Muscle of back (tissue), 11 donors: ENCODE results near the gene CTSE. TPM values are rescaled to one million over a fixed set of nuclear protein-coding genes. Genes with fewer than 3 reads are reported as not detected.

ENCODE experiments used
- DNase-seq, 3 donors: peaks; one replicate each; pipeline versions ENCODE4 v3.0.0 to v3.0.0-alpha.2; 2013
- polyA plus RNA-seq, 10 donors: library from polyadenylated mRNA; unstranded; fragments of 120-200 nt; gene quantifications; one replicate each; pipeline ENCODE4 v1.2.1, GENCODE V29; 2013; ENCODE audit not compliant: insufficient read length in 10 of 10

Gene CTSE
- polyA plus RNA-seq, 10 donors, result 0.09 to 1.2 (median 0.33) TPM

- DNase-seq, result no peak
Measured at GRCh38 chr1:205973377-205974232, 50.1 kb downstream of the CTSE start.

GRCh38 chr1:205972491-205973168 lies 51.1 kb downstream of the CTSE start:
- DNase-seq, result no peak

DNA sequence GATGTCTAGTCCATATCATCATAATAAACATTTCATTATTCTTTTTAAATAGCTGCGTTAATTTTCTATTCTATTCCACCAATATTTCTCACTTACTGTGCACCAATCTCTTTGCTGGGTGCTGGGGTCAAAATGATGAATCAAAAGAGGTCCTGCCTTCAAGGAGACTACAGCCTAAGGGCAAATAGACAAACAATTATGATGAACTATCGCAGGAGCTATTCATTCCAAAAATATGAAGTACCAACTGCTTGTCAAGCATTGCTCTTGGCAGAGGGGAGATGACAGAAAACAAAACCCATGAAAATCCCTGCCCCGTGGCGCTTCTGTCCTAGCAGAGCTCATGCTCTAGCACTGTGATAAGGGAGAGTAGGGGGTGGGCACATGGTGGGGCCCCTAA lies 51.6 kb downstream of the CTSE start:
- DNase-seq, result no peak

- DNase-seq, result no peak
Measured at GRCh38 chr1:205971082-205971481, 52.6 kb downstream of the CTSE start.

GRCh38 chr1:205970486-205970885 lies 53.2 kb downstream of the CTSE start:
- no peak for DNase-seq

DNA sequence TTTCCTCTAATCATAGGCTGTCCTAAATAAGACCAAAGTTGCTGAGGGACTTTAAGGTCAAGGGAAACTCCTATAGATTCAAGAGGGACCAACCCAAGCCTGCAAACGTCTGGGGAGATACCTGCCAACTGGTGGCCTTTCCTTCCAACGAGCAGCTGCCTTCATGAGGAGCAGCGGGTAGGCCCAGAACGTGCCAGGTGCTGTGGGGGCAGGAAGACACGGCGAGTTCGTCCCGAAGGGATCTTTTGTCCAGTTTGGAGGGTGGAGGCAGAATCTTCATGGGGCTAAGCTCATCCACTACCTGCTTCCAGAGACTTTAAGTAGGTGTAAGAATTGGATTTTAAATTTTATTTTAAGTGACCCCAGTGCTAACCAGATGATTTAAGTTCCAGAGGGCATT lies 54.5 kb downstream of the CTSE start:
- no peak for DNase-seq

DNA sequence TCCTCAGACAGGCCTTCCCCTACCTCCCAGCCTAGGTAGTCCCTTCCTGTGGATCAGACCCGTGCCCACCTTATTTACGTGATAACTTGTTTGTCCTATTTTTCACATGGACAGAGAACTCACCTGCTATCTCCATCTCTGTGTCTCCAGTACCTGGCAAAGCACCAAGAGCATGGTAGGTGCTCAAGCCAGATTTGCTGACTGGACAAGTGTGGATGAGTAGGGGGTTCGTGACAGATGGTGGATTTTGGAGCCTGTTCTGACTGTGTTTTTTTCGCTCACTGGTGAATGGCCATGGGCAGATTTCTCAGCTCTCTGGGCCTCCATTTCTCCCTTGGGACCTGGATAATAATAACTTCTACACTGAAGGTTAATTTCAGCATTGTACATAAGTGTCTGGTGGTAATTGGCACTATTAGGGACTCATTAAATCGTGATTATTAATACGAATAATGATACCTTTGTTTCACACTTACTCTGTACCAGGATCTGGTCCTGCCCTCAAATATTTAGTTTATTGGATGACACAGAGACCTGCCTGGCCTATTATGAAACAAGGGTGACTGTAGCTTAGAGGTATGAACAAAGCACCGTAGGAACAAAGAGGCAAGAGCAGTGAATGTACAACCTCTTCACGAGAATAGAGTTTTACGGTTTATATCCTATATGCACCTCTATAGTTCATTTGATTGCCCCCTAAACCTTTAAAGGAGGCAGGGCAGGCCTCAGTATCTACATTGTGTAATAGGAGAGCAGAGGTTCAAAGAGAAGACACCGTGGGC lies 56.0 kb downstream of the CTSE start:
- no peak for DNase-seq

GRCh38 chr1:205965036-205965884 lies 58.4 kb downstream of the CTSE start:
- DNase-seq, result no peak

DNA sequence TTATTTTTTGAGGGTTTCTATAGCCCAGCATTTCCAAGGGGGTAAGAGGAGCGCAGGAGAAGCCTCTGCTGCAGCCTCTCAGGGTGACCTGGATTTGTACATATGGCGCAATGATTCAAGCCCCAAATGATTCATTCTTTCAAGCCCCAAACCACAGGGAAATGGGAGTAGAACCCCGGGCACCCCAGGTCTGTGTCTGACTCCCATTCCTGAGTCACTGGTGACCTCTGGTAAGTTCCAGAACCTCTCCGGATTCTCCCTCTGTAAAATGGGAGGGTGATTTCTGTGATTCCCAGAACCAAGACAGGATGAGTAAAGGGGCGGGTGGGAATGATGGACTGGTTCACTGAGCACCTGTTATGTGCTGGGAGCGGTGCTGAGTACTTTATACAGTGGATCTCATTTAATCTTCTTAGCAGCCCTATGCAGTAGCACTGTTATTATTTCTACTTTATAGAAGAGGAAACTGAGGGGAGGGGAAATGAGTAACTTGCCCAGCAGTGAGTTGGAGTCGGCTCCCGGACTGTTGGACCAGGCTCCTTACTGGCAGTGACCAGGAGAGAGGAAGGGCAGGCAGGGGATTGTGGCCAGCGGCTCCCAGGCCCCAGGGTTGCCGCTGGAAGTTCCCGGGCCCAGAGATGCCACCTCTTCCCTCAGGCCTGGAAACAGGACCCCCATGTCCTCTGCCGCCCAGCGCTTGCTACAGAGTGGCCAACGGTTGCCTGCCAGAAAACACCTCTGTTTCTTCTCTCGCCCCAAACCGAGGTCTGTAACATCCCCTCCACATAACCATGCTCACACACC lies 60.1 kb downstream of the CTSE start:
- peak in 1 of 3 donors; percentile 46 for DNase-seq

- DNase-seq, result no peak
Measured at GRCh38 chr1:205962821-205963221, 60.9 kb downstream of the CTSE start.

- DNase-seq, result peak in 1 of 3 donors; percentile 24
Measured at GRCh38 chr1:205961991-205962820, 61.5 kb downstream of the CTSE start.

DNA sequence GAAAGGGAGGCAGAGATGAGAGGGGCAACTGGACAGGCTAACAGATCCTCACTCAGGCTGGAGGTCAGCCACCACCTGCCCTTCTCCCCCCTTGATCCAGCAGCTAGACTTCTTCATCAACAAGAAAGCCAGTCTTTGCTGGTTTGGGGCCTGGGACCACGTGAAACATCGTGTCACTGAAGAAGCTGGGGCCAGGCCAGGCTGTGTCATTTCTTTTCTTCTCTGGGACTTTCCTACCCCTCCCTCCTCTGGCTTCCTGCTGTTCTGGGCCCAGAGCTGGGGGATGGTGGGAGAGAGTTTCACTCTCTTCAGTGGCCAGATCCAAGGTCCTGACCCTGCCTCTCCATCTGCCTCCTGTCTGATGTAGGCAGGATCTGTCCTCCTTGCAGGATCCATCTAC lies 62.3 kb downstream of the CTSE start:
- peak in 1 of 3 donors; percentile 51 for DNase-seq

- no peak for DNase-seq
Measured at GRCh38 chr1:205959789-205960188, 63.9 kb downstream of the CTSE start.

Other genes with a start within 250 kb of the CTSE start
- gene RAB29, start 248.4 kb downstream of the CTSE start, polyA plus RNA-seq, result 1 to 10 TPM; 2.8 to 5.3 (median 4.2) TPM
- 10 to 100 TPM; 23.0 to 40.8 (median 29.9) TPM for gene SLC41A1, start 210.7 kb downstream of the CTSE start, polyA plus RNA-seq
- gene PM20D1, start 173.8 kb downstream of the CTSE start, polyA plus RNA-seq, result under 1 TPM in 8 of 10 donors, not detected in 2; 0.09 to 0.22 (median 0.13) TPM
- under 1 TPM in 8 of 10 donors, not detected in 2; 0.04 to 0.14 (median 0.12) TPM for gene SLC26A9, start 80.4 kb downstream of the CTSE start, polyA plus RNA-seq
- gene RAB7B, start 20.5 kb downstream of the CTSE start, polyA plus RNA-seq, result 10 to 100 TPM in 4 of 10 donors, 1 to 10 TPM in 6; 7.9 to 16.2 (median 9.2) TPM
- gene RHEX, start 29.3 kb upstream of the CTSE start, polyA plus RNA-seq, result 1 to 10 TPM in 3 of 10 donors, under 1 TPM in 7; 0.22 to 1.3 (median 0.75) TPM
- under 1 TPM; 0.13 to 0.63 (median 0.44) TPM for gene AVPR1B, start 93.5 kb upstream of the CTSE start, polyA plus RNA-seq
- gene FAM72A, start 178.9 kb upstream of the CTSE start, polyA plus RNA-seq, result 1 to 10 TPM; 3.1 to 6.5 (median 4.7) TPM
- gene SRGAP2, start 179.6 kb upstream of the CTSE start, polyA plus RNA-seq, result 10 to 100 TPM; 54.3 to 86.2 (median 66.8) TPM